Epithelial cell of prostate (primary cell): ENCODE results near the gene OR8B8.
"Not testable (repeated sequence)": the region's sequence is repeated elsewhere in the genome, so short reads cannot be mapped to it uniquely, and the experiment has no call there.

Source experiments
- DNase-seq: peaks from one replicate; pipeline ENCODE4 v3.0.0-alpha.2; 2011; ENCODE audit warnings: low read depth, low spot score
- H3K27ac ChIP-seq: fragments of 450-650 bp; 2 replicates; pipeline ENCODE4 v1.5.1; 2017; ENCODE audit warnings: mild to moderate bottlenecking

The OR8B8 gene

DNA sequence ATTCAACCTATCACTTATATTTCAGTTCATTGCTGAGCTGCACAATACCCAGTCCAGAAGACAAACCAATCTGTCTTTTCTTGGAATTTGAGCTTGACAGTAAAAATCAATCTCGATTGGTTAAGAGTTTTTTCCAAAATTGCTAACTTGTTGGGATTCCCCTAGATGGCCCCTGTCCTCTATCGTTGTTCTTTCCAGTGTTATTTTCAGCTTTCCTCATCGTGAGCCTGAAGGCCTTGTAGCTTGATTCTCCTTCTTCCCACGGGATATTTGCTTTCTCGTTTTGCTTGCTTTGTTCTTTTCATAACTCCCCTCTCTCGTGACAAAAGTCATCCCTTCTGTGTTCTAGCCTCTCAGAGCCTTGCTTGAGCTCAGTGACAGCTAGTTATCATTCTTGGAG, 3.1 kb downstream of the OR8B8 start:
- DNase-seq, result no peak
- H3K27ac ChIP-seq, result no peak overlapping the region

DNA sequence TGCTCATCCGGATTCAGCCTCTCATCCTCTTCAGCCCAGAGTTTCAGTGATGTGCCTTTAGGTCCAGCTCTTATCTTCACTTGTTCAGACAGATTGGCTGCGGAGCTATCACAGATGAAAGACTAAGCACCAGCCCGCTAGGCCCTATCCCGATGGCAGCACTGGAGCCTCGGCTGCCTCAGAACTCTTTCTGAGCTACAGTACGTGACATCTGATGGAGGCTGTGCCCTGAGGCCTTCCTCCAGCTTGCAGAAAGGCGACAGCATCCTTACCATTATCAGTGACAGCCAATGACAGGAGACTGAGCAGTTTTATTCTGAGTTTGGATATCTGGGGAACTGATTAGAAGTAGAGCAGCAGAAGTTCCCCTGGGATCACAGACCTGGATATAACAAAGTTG, 4.0 kb downstream of the OR8B8 start:
- H3K27ac ChIP-seq, result no peak overlapping the region
- DNase-seq, result no peak

DNA sequence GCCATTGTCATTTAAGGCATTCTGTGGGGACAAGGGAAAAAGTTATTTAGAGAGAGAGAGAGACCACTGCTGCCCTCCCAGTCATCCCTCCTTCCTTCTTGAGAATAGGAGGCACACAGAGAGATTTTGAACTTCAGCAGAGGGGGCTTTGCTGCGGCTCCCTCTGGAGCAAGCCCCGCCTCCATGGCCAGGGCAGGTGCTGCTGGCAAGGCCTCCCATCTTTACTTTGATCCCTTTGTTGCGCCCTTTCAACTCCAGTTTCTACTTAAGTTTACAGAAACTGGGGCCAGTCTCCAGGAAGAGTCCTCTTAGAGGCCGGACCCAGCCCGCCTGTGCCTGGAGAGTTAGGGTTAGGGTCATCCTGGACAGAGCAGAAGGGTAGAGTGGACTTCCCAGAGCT, 4.4 kb downstream of the OR8B8 start:
- no peak for DNase-seq

DNA sequence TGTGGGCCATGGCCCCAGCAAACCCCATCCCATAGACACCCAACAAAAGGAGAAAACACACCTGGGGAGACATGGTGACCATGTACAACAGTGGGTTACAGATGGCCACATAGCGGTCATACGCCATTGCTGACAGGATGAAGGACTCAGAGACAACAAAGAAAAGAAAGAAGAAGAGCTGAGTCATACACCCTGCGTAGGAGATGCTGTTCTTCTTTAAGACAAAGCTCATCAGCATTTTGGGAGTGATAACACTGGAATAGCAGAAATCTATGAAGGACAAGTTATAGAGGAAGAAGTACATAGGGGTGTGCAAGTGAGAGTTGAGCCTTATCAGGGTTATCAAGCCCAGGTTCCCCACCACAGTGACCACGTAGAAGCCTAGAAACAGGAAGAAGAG, 4.9 kb downstream of the OR8B8 start:
- no peak overlapping the region for H3K27ac ChIP-seq
- DNase-seq, result no peak

More for the DNA sequence above, 4.4 kb downstream of the OR8B8 start:
- H3K27ac ChIP-seq, result no peak overlapping the region

DNA sequence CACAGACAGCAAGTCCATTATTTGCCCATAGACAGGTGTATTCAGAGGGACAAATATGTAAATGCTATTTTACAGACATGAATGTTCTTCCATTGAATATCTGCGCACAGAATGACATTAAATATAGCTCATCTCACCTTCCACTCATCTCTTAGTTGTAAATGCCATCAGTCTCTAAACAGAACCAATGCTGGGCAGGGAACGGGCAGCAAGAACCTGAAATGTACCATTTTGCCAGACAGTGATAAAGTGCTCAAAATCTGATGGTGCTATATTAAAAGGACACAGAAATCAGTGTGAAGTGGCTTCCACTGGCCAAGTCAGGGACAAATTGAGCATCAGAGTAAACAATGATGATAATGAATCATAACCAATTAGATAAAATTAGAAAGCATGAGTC, 10.8 kb downstream of the OR8B8 start:
- no peak overlapping the region for H3K27ac ChIP-seq
- DNase-seq, result no peak

DNA sequence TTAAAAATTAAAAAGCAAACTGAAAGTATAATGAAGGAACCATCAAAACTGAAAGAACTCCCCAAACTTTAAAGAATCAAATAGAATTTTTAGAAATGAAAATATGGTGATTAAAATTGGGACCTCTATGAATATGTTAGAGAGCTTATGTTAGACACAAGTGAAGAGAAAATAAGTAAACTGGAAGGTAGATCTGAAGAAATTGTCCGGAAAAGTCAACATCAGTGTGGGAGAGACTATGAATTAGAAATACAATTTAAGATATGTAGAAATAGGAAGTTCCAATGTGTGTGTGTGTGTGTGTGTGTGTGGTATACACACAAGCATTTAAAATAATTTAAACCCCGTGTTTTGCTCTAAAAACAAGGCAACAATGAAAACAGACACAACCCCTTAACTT, 15.9 kb downstream of the OR8B8 start:
- no peak overlapping the region for H3K27ac ChIP-seq
- DNase-seq, result no peak

DNA sequence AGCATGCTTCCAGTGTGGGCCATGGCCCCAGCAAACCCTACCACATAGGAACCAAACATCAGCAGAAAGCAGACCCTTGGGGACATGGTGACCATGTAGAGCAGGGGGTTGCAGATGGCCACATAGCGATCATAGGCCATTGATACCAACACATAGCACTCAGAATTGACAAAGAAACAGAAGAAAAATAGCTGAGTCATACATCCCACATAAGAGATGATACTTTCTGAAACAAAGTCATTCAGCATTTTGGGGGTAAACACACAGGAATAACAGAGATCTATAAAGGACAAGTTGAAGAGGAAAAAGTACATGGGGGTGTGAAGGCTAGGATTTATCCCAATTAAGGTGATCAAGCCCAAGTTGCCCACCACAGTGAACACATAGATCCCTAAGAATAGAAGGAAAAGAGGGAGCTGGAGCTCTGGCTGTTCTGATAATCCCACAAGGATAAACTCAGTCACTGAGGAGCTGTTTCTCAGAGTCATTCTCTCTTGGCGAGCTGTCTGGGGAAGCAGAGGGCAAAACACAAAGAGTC, 21.0 kb downstream of the OR8B8 start, which contains the start of gene OR8B4:
Gene OR8B4 (minus strand): TSS at position 488 of the 538 bp plus-strand sequence. CDS start 0 bp downstream, at position 488.
- H3K27ac ChIP-seq, result no peak within 1 kb of the TSS
- DNase-seq, result no peak

DNA sequence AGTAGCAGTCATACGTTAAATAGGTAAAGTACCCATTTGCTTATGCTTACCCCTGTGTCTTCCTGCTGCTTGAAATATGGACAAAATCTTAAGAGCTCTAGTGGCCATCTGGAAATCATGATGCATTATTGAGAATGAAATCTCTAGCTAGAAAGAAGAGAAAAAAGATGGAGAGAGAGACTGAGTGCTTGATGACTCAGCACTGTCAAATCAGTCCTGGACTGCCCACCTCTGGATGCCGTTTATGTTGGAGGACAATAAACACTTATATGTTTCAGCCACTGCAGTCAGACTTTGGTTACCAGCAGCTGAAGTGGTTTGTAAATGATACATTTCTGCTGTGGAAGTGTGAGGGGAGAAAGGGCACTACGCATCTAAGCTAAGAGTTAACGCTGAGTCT, 24.5 kb downstream of the OR8B8 start:
- no peak for DNase-seq
- no peak overlapping the region for H3K27ac ChIP-seq

DNA sequence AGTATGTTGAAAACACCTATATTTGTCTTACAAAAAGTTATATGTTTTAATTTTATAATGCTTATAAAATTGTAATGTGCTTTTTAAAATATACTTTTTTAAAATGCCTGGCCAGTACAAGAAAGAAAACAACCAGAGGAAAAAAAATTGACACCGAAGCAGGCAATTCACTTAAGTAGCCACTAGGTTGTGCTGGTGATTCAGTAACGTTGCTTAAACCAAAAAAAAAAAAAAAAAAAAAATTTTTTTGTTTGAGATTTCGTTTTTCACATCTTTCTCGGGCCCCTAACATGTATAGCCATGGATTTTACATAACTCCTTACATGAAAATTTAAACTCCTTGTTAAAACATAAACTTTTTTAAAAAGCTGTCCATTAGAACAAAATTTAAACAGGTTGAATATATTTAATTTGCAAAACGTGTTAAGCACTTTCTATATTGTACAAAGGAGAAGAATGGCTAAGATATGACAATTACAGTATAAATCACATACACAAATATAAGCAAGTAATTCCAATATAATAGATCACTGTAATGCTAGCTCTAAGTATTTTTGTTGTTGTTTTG, 30.1 kb downstream of the OR8B8 start:
- DNase-seq, result no peak
- H3K27ac ChIP-seq, result no peak overlapping the region

DNA sequence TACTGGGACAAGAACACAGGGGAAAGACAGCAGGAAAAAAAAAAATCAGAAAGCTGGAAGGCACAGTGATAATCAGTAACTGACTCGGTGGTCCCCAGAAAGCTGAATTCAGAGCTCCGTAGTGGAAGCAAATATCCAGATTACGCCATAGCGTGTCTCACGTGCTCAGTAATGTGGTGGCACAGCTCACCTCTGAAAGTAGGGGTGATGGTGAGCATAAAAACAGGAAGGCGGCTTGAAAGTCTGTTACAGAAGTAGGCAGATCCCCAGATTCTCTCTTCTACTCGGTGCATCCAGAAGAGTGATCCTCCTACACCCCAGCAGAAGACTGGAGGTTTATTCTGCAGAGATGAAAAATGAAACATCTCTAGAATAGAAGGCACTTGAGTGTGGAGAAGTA, 35.6 kb downstream of the OR8B8 start:
- no peak overlapping the region for H3K27ac ChIP-seq
- no peak for DNase-seq

DNA sequence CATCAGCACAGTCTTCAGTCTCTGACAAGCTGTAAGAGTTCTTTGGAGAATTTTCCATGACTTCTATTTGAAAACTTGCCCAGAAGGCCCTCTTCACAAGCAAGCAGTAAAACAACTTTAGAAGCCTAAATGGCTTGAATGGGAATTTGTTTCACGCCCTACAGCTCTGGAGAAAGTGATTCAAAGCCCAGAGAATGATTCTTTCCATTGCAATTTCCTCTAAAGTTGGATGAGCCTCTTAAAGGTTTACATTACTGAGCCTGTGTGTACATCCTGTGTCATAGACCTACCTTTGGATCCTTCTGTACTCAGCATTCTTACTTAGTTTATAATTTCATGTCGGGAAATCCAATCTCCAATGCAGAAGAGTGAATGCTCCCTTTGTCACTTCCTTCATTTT, 39.9 kb downstream of the OR8B8 start:
- no peak for DNase-seq
- H3K27ac ChIP-seq, result no peak overlapping the region

DNA sequence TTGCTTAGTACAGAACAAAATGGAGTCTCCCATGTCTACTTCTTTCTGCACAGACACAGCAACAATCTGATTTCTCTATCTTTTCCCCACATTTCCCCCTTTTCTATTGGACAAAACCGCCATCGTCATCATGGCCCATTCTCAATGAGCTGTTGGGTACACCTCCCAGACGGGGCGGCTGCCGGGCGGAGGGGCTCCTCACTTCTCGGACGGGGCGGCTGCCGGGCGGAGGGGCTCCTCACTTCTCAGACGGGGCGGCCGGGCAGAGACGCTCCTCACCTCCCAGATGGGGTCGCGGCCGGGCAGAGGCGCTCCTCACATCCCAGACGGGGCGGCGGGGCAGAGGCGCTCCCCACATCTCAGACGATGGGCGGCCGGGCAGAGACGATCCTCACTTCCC, 42.3 kb downstream of the OR8B8 start:
- not testable (repeated sequence) for H3K27ac ChIP-seq, DNase-seq

DNA sequence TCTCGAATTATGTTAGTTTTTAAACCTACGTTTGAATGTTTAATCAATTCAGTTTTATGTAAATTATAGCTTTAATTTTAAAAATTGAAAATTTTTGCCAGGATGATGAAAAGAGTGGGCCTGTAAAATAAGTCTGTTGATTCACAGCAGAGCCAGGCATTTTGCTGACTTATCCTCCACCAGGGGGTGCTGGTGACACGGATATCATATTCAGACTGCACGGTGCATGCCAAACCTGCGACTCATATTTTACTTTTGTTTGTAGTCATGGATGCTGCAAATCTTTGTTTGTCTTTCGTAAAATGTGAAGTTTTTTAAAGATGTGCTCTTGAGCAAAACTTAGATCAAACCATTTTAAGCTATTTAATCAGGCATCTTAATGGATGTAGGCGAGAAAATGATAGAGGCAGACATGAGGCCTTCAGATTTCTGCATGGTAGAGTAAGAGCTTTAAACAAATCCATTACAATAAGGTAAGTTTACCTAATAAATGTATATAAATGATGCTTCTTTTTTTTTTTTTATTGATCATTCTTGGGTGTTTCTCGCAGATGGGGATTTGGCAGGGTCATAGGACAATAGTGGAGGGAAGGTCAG, 43.1 kb downstream of the OR8B8 start:
- H3K27ac ChIP-seq, result no peak overlapping the region
- DNase-seq, result peak; percentile 46

DNA sequence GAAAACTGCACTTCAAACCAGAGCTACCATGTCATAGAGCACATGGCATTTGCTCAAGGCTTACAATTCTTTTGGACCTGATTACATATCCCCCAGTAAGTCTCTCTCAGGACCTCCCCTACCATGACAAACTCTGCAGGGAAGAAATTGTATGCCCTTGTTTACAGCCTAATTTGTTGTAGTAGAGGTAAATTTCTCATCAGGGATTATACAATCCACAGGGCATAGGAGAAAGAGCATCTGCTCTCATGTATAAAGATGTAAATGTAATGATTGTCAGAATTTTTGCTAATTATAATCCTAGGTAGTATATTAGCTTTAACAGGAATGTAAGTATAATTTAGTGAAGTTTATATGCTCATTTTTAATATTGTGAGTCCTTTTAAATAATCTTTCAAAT, 46.6 kb downstream of the OR8B8 start, which contains the start of gene OR8B3:
Gene OR8B3 (minus strand): TSS at position 101 of the 400 bp plus-strand sequence. CDS start 1,673 bp downstream, outside the sequence.
- no peak for DNase-seq
- no peak within 1 kb of the TSS for H3K27ac ChIP-seq

DNA sequence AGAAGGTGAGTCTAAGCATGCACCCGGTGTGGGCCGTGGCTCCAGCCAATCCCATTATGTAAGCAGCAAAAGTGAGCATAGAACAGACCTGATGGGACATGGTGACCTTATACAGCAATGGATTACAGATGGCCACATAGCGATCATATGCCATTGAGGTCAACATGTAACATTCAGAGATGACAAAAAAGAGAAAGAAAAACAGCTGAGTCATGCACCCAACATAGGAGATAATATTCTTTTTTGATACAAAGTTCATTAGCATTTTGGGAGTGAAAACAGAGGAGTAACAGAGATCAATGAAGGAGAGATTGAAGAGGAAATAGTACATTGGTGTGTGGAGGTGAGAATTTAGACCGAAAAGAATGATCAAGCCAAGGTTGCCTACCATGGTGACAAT, 48.6 kb downstream of the OR8B8 start:
- not testable (repeated sequence) for H3K27ac ChIP-seq

DNA sequence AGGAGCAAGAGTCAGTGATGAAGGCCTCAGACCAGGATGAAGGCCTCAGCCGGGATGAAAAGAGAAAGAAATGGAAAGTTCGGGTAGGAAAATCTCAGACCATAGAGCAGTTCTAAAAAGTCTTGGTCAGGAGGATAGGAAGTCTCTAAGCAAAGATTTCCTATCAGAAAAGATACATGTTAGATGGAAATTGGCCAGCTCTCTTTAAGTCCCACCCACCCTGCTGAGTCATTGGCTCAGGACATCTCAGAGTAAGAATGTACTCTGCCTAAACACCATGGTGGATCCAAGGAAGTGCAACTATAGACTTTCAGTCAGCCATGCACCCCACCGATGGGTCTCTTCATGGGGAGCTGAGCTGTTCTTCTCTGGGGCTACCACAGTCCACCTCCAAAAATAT, 51.1 kb downstream of the OR8B8 start:
- no peak for DNase-seq
- no peak overlapping the region for H3K27ac ChIP-seq

More for the DNA sequence above, 48.6 kb downstream of the OR8B8 start:
- DNase-seq, result not testable (repeated sequence)
